HepG2 (cell line): ENCODE results near the gene GUCY2D. TPM values are rescaled to one million over a fixed set of nuclear protein-coding genes. Genes with fewer than 3 reads are reported as not detected.

Experiments
- CBX2 ChIP-seq, 2 experiments: fragments of 200-600 bp in 1 of 2; sonication (generic); formaldehyde crosslinking in 1 of 2; IDR thresholded peaks; 2 replicates each; pipeline versions ENCODE4 v1.7.0 to v1.8.1; 2018 to 2022; ENCODE audit warnings: low read depth in 2 of 2, low read length in 1 of 2, mild to moderate bottlenecking in 1 of 2, missing genetic modification reagents in 1 of 2
- GTF2F1 ChIP-seq: fragments of 150-350 bp; IDR thresholded peaks from 2 replicates; pipeline ENCODE4 v1.6.1; 2014; ENCODE audit warnings: low read length
- HMG20A ChIP-seq: IDR thresholded peaks from 2 replicates; pipeline ENCODE4 v1.6.1; 2016; ENCODE audit warnings: borderline replicate concordance
- HNRNPUL1 ChIP-seq: fragments of 200-400 bp; formaldehyde crosslinking; IDR thresholded peaks from 2 replicates; pipeline ENCODE4 v1.6.1; 2017; ENCODE audit warnings: low read depth, mild to moderate bottlenecking, low read length, moderate library complexity
- IKZF4 ChIP-seq: sonication (generic); formaldehyde crosslinking; IDR thresholded peaks from 2 replicates; pipeline ENCODE4 v1.5.1; 2020; ENCODE audit warnings: borderline replicate concordance, mild to moderate bottlenecking, low read depth, missing genetic modification reagents; ENCODE audit errors: not compliant biosample characterization
- IRF2 ChIP-seq: IDR thresholded peaks from 2 replicates; pipeline ENCODE4 v1.6.1; 2018; ENCODE audit warnings: missing genetic modification reagents, missing compliant biosample characterization
- NR2F2 ChIP-seq: IDR thresholded peaks from 2 replicates; pipeline ENCODE4 v1.6.1; 2012; ENCODE audit warnings: low read depth, inconsistent platforms, borderline replicate concordance
- POLR2AphosphoS5 ChIP-seq: IDR thresholded peaks from 2 replicates; pipeline ENCODE4 v1.6.1; 2012; ENCODE audit warnings: low read depth, low read length
- TAF1 ChIP-seq: sonication (generic); formaldehyde crosslinking; IDR thresholded peaks from 2 replicates; pipeline ENCODE4 v1.4.0; 2020; ENCODE audit warnings: missing genetic modification reagents
- TCF7L2 ChIP-seq: IDR thresholded peaks from 2 replicates; pipeline ENCODE4 v1.6.1; 2011; ENCODE audit warnings: mild to moderate bottlenecking, low read depth, low read length, moderate library complexity
- XBP1 ChIP-seq: sonication (generic); formaldehyde crosslinking; IDR thresholded peaks from 2 replicates; pipeline ENCODE4 v1.5.0; 2020; ENCODE audit warnings: missing genetic modification reagents
- ZFP36 ChIP-seq: fragments of 150-350 bp; IDR thresholded peaks from 2 replicates; pipeline ENCODE4 v1.6.1; 2018; ENCODE audit warnings: borderline replicate concordance, low read length, low read depth; ENCODE audit not compliant: partially characterized antibody
- ZFP36L2 ChIP-seq: sonication (generic); formaldehyde crosslinking; IDR thresholded peaks from 2 replicates; pipeline ENCODE4 v1.4.0; 2020; ENCODE audit warnings: missing genetic modification reagents
- ZNF180 ChIP-seq: sonication (generic); formaldehyde crosslinking; IDR thresholded peaks from 2 replicates; pipeline ENCODE4 v1.4.0; 2020; ENCODE audit warnings: low read depth, missing genetic modification reagents, borderline replicate concordance
- ZNF34 ChIP-seq: sonication (generic); formaldehyde crosslinking; IDR thresholded peaks from 2 replicates; pipeline ENCODE4 v1.4.0; 2020; ENCODE audit warnings: mild to moderate bottlenecking, missing genetic modification reagents, borderline replicate concordance
- ZNF343 ChIP-seq: sonication (generic); formaldehyde crosslinking; IDR thresholded peaks from 2 replicates; pipeline ENCODE4 v1.4.0; 2020; ENCODE audit warnings: mild to moderate bottlenecking, missing genetic modification reagents
- ZNF484 ChIP-seq: sonication (generic); formaldehyde crosslinking; IDR thresholded peaks from 2 replicates; pipeline ENCODE4 v1.5.1; 2020; ENCODE audit warnings: mild to moderate bottlenecking, low read depth, missing genetic modification reagents, borderline replicate concordance
- ZNF549 ChIP-seq: sonication (generic); formaldehyde crosslinking; IDR thresholded peaks from 2 replicates; pipeline ENCODE4 v1.5.0; 2020; ENCODE audit warnings: missing genetic modification reagents
- ZNF562 ChIP-seq: sonication (generic); formaldehyde crosslinking; IDR thresholded peaks from 2 replicates; pipeline ENCODE4 v1.8.0; 2022; ENCODE audit warnings: missing genetic modification reagents, borderline replicate concordance
- ZNF607 ChIP-seq: sonication (generic); formaldehyde crosslinking; IDR thresholded peaks from 2 replicates; pipeline ENCODE4 v1.5.1; 2020; ENCODE audit warnings: missing genetic modification reagents, mild to moderate bottlenecking, borderline replicate concordance
- ZNF720 ChIP-seq: sonication (generic); formaldehyde crosslinking; IDR thresholded peaks from 2 replicates; pipeline ENCODE4 v1.4.0; 2020; ENCODE audit warnings: missing genetic modification reagents
- ZNF749 ChIP-seq: sonication (generic); formaldehyde crosslinking; IDR thresholded peaks from 2 replicates; pipeline ENCODE4 v1.8.0; 2022; ENCODE audit warnings: mild to moderate bottlenecking, missing genetic modification reagents, moderate library complexity, borderline replicate concordance
- ZNF850 ChIP-seq: sonication (generic); formaldehyde crosslinking; conservative IDR thresholded peaks from 2 replicates; pipeline ENCODE4 v1.9.0; 2021; ENCODE audit warnings: mild to moderate bottlenecking, missing genetic modification reagents
- ZNF883 ChIP-seq: sonication (generic); formaldehyde crosslinking; IDR thresholded peaks from 2 replicates; pipeline ENCODE4 v1.5.1; 2020; ENCODE audit warnings: mild to moderate bottlenecking, missing genetic modification reagents; ENCODE audit errors: not compliant biosample characterization
- polyA plus RNA-seq, 8 experiments: library from polyadenylated mRNA; depleted of rRNA in 3 of 8; stranded (reverse) in 7 of 8; unstranded in 1 of 8; fragments of >200 nt; fragmentation: Illumina TruSeq in 4 of 8; extraction: Trizol in 4 of 8; gene quantifications; 2 replicates each; pipeline versions ENCODE4 v1.2.1 to v1.2.3, GENCODE V29; 2011 to 2016; ENCODE audit warnings: low read depth in 4 of 8, missing spikeins in 1 of 8, mixed read lengths in 1 of 8; ENCODE audit not compliant: insufficient read depth in 1 of 8
- total RNA-seq, 5 experiments: library from RNA; depleted of rRNA; stranded (reverse); fragments of >200 nt; fragmentation: Illumina TruSeq; extraction: Trizol; gene quantifications; 2 replicates each; pipeline ENCODE4 v1.2.3, GENCODE V29; 2016; ENCODE audit warnings: low read depth in 1 of 5
- TF ChIP-seq, protein P1 (sequence below): sonication (generic); formaldehyde crosslinking; IDR thresholded peaks from 2 replicates; pipeline ENCODE4 v1.4.0; 2020; ENCODE audit warnings: missing genetic modification reagents
- TF ChIP-seq, protein P2 (sequence below): sonication (generic); formaldehyde crosslinking; IDR thresholded peaks from 2 replicates; pipeline ENCODE4 v1.9.0; 2021; ENCODE audit warnings: missing genetic modification reagents, borderline replicate concordance
- TF ChIP-seq, protein P3 (sequence below): sonication (generic); formaldehyde crosslinking; IDR thresholded peaks from 2 replicates; pipeline ENCODE4 v1.8.0; 2022; ENCODE audit warnings: missing genetic modification reagents, low read depth, mild to moderate bottlenecking, borderline replicate concordance

Gene GUCY2D
- total and polyA plus RNA-seq, 2 of the 13 experiments (the other 11 are each of a cell fraction or from before 2014, with no cell fraction given) = not detected

DNA sequence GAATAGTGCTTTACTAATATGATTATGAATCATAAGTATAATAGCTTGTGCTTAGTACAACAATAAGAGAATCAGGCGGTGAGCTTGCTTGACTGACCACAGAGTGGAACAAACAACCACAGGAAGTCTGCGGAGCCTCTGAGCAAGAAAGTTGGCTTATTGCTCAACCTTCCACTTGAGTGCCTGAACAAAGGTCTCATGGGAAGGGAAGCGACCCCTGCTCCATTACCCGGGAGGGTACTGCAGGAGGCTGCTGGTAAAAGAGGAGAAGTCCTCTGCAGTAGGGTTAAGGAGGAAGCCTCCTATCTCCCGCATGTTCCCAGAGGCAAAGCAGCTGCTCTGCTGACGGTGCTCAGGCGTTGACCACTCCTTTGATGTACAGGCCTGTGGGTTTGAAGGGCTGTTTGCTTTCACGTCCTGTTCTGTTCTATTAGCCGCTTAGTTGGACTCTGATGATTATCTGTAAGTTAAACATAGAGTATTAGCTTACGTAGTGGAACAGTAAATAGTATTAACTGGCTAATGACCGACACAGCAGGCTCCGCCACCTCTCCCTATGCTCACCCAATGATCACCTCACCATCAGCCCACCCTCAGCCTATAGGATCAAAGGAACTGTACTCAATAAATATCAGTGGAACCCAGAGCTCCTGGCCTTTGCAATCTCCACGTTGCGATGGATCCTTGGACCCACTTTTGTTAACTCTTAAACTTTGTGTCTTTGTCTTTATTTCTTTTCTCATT, 54.0 kb downstream of the GUCY2D start (continued):
- TF ChIP-seq, protein P1, sequence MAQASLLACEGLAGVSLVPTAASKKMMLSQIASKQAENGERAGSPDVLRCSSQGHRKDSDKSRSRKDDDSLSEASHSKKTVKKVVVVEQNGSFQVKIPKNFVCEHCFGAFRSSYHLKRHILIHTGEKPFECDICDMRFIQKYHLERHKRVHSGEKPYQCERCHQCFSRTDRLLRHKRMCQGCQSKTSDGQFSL = no peak
- TF ChIP-seq POLR2AphosphoS5 (peak; percentile 92), TCF7L2 (peak; percentile 95), IKZF4 (CRISPR knock-in tag) (no peak), HMG20A (CRISPR knock-in tag) (peak; percentile 88; the same call in 1 of the 2 replicates), ZNF607 (CRISPR knock-in tag) (no peak), NR2F2 (peak; percentile 79; the same call in 1 of the 2 replicates), TAF1 (CRISPR knock-in tag) (peak; percentile 32), XBP1 (no peak), GTF2F1 (0 out of 2 replicates have a peak, but pooled peaks have one; percentile 56), ZNF720 (CRISPR knock-in tag) (no peak), ZNF562 (CRISPR knock-in tag) (0 out of 2 replicates have a peak, but pooled peaks have one; percentile 38), ZNF749 (CRISPR knock-in tag) (0 out of 2 replicates have a peak, but pooled peaks have one; percentile 29), ZNF34 (CRISPR knock-in tag) (0 out of 2 replicates have a peak, but pooled peaks have one; percentile 27), HNRNPUL1 (no peak), IRF2 (CRISPR knock-in tag) (0 out of 2 replicates have a peak, but pooled peaks have one; percentile 20), ZNF549 (CRISPR knock-in tag) (no peak), ZFP36L2 (CRISPR knock-in tag) (no peak), ZNF343 (CRISPR knock-in tag) (no peak; the same call in 1 of the 2 replicates), ZNF850 (no peak; the same call in 1 of the 2 replicates), ZNF484 (CRISPR knock-in tag) (no peak), ZNF180 (CRISPR knock-in tag) (no peak), ZNF883 (CRISPR knock-in tag) (peak; percentile 37), CBX2 (IDR thresholded peaks at IDR 0.05; ENCODE audit: low read depth, low read length) (no peak), CBX2 (CRISPR knock-in tag; IDR thresholded peaks at IDR 0.05; ENCODE audit: low read depth) (no peak), ZFP36 (peak; percentile 80)
- TF ChIP-seq, protein P2, sequence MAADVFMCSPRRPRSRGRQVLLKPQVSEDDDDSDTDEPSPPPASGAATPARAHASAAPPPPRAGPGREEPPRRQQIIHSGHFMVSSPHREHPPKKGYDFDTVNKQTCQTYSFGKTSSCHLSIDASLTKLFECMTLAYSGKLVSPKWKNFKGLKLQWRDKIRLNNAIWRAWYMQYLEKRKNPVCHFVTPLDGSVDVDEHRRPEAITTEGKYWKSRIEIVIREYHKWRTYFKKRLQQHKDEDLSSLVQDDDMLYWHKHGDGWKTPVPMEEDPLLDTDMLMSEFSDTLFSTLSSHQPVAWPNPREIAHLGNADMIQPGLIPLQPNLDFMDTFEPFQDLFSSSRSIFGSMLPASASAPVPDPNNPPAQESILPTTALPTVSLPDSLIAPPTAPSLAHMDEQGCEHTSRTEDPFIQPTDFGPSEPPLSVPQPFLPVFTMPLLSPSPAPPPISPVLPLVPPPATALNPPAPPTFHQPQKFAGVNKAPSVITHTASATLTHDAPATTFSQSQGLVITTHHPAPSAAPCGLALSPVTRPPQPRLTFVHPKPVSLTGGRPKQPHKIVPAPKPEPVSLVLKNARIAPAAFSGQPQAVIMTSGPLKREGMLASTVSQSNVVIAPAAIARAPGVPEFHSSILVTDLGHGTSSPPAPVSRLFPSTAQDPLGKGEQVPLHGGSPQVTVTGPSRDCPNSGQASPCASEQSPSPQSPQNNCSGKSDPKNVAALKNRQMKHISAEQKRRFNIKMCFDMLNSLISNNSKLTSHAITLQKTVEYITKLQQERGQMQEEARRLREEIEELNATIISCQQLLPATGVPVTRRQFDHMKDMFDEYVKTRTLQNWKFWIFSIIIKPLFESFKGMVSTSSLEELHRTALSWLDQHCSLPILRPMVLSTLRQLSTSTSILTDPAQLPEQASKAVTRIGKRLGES = no peak
- TF ChIP-seq, protein P3, sequence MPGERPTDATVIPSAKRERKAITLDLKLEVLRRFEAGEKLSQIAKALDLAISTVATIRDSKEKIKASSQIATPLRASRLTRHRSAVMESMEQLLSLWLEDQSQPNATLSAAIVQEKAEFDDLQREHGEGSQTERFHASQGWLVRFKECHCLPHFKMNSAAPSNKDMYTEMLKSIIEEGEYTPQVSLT (CRISPR knock-in tag) = no peak
